Islet precursor cell (in vitro differentiated cells): ENCODE data around the gene ERMARD.

ENCODE experiments used
- DNase-seq: peaks from one replicate; pipeline ENCODE4 v3.0.0-alpha.2; 2018

The ERMARD gene

DNA sequence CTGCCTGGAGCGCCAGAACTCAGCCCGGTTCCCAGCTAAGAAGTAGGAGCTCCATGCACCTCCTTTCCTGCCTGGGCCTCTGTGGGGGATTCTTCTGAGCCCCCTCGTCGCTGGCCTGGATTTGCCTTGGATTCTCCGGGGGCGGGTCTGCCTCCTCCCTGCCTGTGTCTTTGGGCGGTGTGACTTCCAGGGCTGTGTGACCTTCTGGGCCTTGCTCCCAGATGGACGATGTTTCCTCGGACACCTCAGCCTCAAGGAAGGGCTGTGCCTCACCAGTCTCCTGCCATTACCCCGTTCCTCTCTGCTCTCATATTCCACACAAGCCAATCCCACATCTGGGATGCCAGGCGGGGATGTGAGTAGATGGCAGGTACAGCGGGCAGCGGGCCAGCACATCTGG, 76.8 kb downstream of the ERMARD start:
- DNase-seq: no peak

DNA sequence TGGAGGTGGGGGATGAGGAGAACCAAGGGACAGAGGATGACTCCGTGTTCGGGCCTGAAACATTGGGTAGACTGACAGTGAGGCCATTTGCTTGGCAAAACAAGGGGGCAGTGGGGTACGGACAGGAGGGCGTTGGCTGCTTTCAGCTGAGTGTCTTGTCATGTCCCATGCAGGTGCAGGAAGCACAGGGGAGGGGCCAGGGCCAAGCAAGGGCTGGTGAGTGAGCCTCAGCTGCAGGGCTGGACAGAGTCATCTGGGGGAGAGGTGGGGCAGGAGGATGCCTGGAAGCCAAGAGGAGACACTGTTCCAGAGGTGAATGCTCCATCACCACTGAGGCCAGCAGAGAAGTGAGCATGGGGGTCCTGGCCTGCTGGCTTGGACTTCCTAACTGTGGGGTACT, 78.4 kb downstream of the ERMARD start:
- no peak for DNase-seq

GRCh38 chr6:169830876-169831275, 79.5 kb downstream of the ERMARD start:
- DNase-seq: no peak
